Fibroblast of upper back skin (primary cell): ENCODE measurements around the gene FAM236D.
"Not testable (repeated sequence)": the region's sequence is repeated elsewhere in the genome, so short reads cannot be mapped to it uniquely, and the experiment has no call there.

Source experiments
- DNase-seq: peaks from one replicate; pipeline ENCODE4 v3.0.0-alpha.2; 2013

Gene FAM236D

GRCh38 chrX:72808110-72808509 is at the start of gene FAM236D:
Gene FAM236D (minus strand): TSS chrX:72808210. CDS start chrX:72808110, 100 bp downstream.
- DNase-seq: not testable (repeated sequence)

GRCh38 chrX:72837532-72837931 is 29.5 kb upstream of the FAM236D start:
- not testable (repeated sequence) for DNase-seq

- DNase-seq: not testable (repeated sequence)
These were observed 22.7 kb upstream of the FAM236D start for GRCh38 chrX:72830701-72831100.

GRCh38 chrX:72790390-72790789 is 17.6 kb downstream of the FAM236D start:
- not testable (repeated sequence) for DNase-seq

- DNase-seq: not testable (repeated sequence)
These were observed 19.9 kb downstream of the FAM236D start for GRCh38 chrX:72788142-72788541.

- not testable (repeated sequence) for DNase-seq
These were observed 24.0 kb downstream of the FAM236D start for GRCh38 chrX:72783964-72784363.

GRCh38 chrX:72783365-72783936 is 24.6 kb downstream of the FAM236D start:
- not testable (repeated sequence) for DNase-seq

- not testable (repeated sequence) for DNase-seq
These were observed 25.4 kb downstream of the FAM236D start, which contains the start of gene FAM236B for GRCh38 chrX:72782560-72782959. Gene FAM236B (minus strand): TSS chrX:72782660. CDS start chrX:72782560, 100 bp downstream.

- DNase-seq: not testable (repeated sequence)
These were observed 29.9 kb downstream of the FAM236D start for GRCh38 chrX:72778146-72778545.

GRCh38 chrX:72777467-72777790 is 30.6 kb downstream of the FAM236D start:
- DNase-seq: not testable (repeated sequence)

- not testable (repeated sequence) for DNase-seq
These were observed 31.1 kb downstream of the FAM236D start, which contains the start of gene DMRTC1B for GRCh38 chrX:72776653-72777466. Gene DMRTC1B (plus strand): TSS chrX:72776890. CDS start chrX:72845136, 68,246 bp downstream.

GRCh38 chrX:72760454-72760853 is 47.6 kb downstream of the FAM236D start:
- not testable (repeated sequence) for DNase-seq
